NCI-H2196 treated with DMSO at 0.1 percent for 48 hours (cell line): ENCODE data around the gene NPY4R.
"Not testable (repeated sequence)": the region's sequence is repeated elsewhere in the genome, so short reads cannot be mapped to it uniquely, and the experiment has no call there.

ENCODE experiments used
- DNase-seq: peaks from one replicate; lab custom pipeline; 2025; ENCODE audit not compliant: unreplicated experiment; lab: John Stamatoyannopoulos, UW

NPY4R gene

GRCh38 chr10:46465765-46466164 is at the start of gene NPY4R:
Gene NPY4R, minus strand, starts transcription at chr10:46465958. Its CDS starts 3,323 bp downstream, at chr10:46462635.
- DNase-seq, result not testable (repeated sequence)

GRCh38 chr10:46515366-46515765 is 49.6 kb upstream of the NPY4R start:
- no peak for DNase-seq

GRCh38 chr10:46514899-46515298 is 49.1 kb upstream of the NPY4R start:
- no peak for DNase-seq

GRCh38 chr10:46514431-46514861 is 48.7 kb upstream of the NPY4R start:
- DNase-seq, result no peak

GRCh38 chr10:46513333-46513732 is 47.6 kb upstream of the NPY4R start:
- not testable (repeated sequence) for DNase-seq

- not testable (repeated sequence) for DNase-seq
These were observed 47.0 kb upstream of the NPY4R start for GRCh38 chr10:46512725-46513124.

GRCh38 chr10:46512002-46512401 is 46.2 kb upstream of the NPY4R start:
- DNase-seq, result not testable (repeated sequence)

GRCh38 chr10:46499990-46500389 is 34.2 kb upstream of the NPY4R start:
- DNase-seq, result not testable (repeated sequence)

GRCh38 chr10:46498985-46499703 is 33.4 kb upstream of the NPY4R start:
- DNase-seq, result not testable (repeated sequence)

- DNase-seq, result not testable (repeated sequence)
These were observed 32.1 kb upstream of the NPY4R start for GRCh38 chr10:46497878-46498277.

GRCh38 chr10:46497401-46497800 is 31.6 kb upstream of the NPY4R start:
- not testable (repeated sequence) for DNase-seq

GRCh38 chr10:46491364-46492114 is 25.8 kb upstream of the NPY4R start:
- not testable (repeated sequence) for DNase-seq

- DNase-seq, result not testable (repeated sequence)
These were observed 24.5 kb upstream of the NPY4R start for GRCh38 chr10:46490285-46490684.

GRCh38 chr10:46486459-46486858 is 20.7 kb upstream of the NPY4R start:
- DNase-seq, result not testable (repeated sequence)

- DNase-seq, result not testable (repeated sequence)
These were observed 9.1 kb upstream of the NPY4R start for GRCh38 chr10:46474746-46475320.

- DNase-seq, result not testable (repeated sequence)
These were observed 8.0 kb upstream of the NPY4R start for GRCh38 chr10:46473758-46474157.

- not testable (repeated sequence) for DNase-seq
These were observed 4.4 kb upstream of the NPY4R start for GRCh38 chr10:46470134-46470533.

GRCh38 chr10:46468119-46468809 is 2.5 kb upstream of the NPY4R start:
- DNase-seq, result not testable (repeated sequence)

GRCh38 chr10:46463608-46464007 is 2.1 kb downstream of the NPY4R start:
- not testable (repeated sequence) for DNase-seq

- not testable (repeated sequence) for DNase-seq
These were observed 3.5 kb downstream of the NPY4R start for GRCh38 chr10:46462276-46462675.

- DNase-seq, result not testable (repeated sequence)
These were observed 6.2 kb downstream of the NPY4R start for GRCh38 chr10:46459579-46459978.
